HepG2 (cell line): ENCODE measurements around the gene SMYD1. TPM values are rescaled to one million over a fixed set of nuclear protein-coding genes. Genes with fewer than 3 reads are reported as not detected.

ENCODE experiments used
- ATAC-seq: fragments of 200-7000 bp; cut with Tn5 transposase; 3 replicates; pipeline ENCODE4 v1.9.1; 2020; ENCODE audit warnings: mild to moderate bottlenecking, moderate library complexity
- BruUV-seq: library from RNA; stranded (reverse); fragments of 400-500 nt; replicated peaks from 2 replicates; lab custom pipeline; 2021; lab: Mats Ljungman, UMichigan
- CTCF ChIA-PET: fragments of 300-600 bp; formaldehyde crosslinking; extraction: SDS; loops from one replicate; lab custom pipeline; 2021; ENCODE audit warnings: low total read pairs, inconsistent platforms, low intra/inter-chr PET ratio; lab: Yijun Ruan, JAX
- POLR2A ChIA-PET: fragments of 350-600 bp; sonication (Branson Sonifier 250); formaldehyde crosslinking; loops from one replicate; lab custom pipeline; 2020; ENCODE audit warnings: antibody characterized with exemption, inconsistent platforms; lab: Yijun Ruan, JAX
- DNase-seq: peaks from one replicate; pipeline ENCODE4 v3.0.0-alpha.2; 2015; ENCODE audit warnings: low spot score
- FAIRE-seq: peaks from 3 replicates; lab custom pipeline; 2011; peaks lifted over from hg19 to GRCh38; lab: Jason Lieb, UNC
- H2AFZ ChIP-seq: one replicate; pipeline ENCODE4 v1.6.1; 2011; ENCODE audit warnings: low read length, inconsistent platforms
- H3K27ac ChIP-seq: fragments of 300-600 bp; 3 replicates; pipeline ENCODE4 v1.8.0; 2011; ENCODE audit warnings: mixed run types, mild to moderate bottlenecking, mixed read lengths, low read length, inconsistent platforms; ENCODE audit not compliant: insufficient read depth; ENCODE audit errors: extremely low read length
- H3K27me3 ChIP-seq, 2 experiments: fragments of 200-600 bp in 1 of 2; 2 replicates in 1 of 2; 3 replicates in 1 of 2; pipeline versions ENCODE4 v1.6.0 to v1.8.0; 2011; ENCODE audit warnings: low read length in 2 of 2, mild to moderate bottlenecking in 2 of 2, moderate library complexity in 2 of 2, inconsistent platforms in 1 of 2; ENCODE audit not compliant: insufficient read depth in 2 of 2, control insufficient read depth in 1 of 2
- H3K36me3 ChIP-seq, 2 experiments: fragments of 200-600 bp in 1 of 2; replicated peaks in 1 of 2; 2 replicates in 1 of 2; 3 replicates in 1 of 2; pipeline versions ENCODE4 v1.5.1 to v1.8.0; 2011; ENCODE audit warnings: low read length in 2 of 2, inconsistent platforms in 1 of 2; ENCODE audit not compliant: insufficient read depth in 2 of 2, control insufficient read depth in 1 of 2
- H3K4me1 ChIP-seq: 2 replicates; pipeline ENCODE4 v1.5.1; 2012; ENCODE audit warnings: low read length, inconsistent platforms; ENCODE audit not compliant: insufficient read depth
- H3K4me2 ChIP-seq: 2 replicates; pipeline ENCODE4 v1.6.0; 2011; ENCODE audit warnings: low read depth, low read length, inconsistent platforms
- H3K4me3 ChIP-seq, 3 experiments: fragments of 200-600 bp in 1 of 3; sonication (generic), shearing (Covaris generic) in 1 of 3; replicated peaks in 1 of 3; 2 replicates each; pipeline ENCODE4 v1.5.1; 2011 to 2016; ENCODE audit warnings: low read length in 3 of 3, inconsistent platforms in 2 of 3, low read depth in 2 of 3, mild to moderate bottlenecking in 2 of 3, control low read depth in 1 of 3, mixed read lengths in 1 of 3; ENCODE audit not compliant: insufficient read depth in 1 of 3
- H3K79me2 ChIP-seq: one replicate; pipeline ENCODE4 v1.6.1; 2011; ENCODE audit warnings: low read length, inconsistent platforms; ENCODE audit not compliant: insufficient read depth
- H3K9ac ChIP-seq: 2 replicates; pipeline ENCODE4 v1.6.0; 2011; ENCODE audit warnings: mild to moderate bottlenecking, low read depth, low read length, inconsistent platforms; ENCODE audit not compliant: insufficient read depth
- H3K9me3 ChIP-seq: 2 replicates; pipeline ENCODE4 v1.5.1; 2012; ENCODE audit warnings: mild to moderate bottlenecking, low read length
- H4K20me1 ChIP-seq: 2 replicates; pipeline ENCODE4 v1.6.0; 2011; ENCODE audit warnings: inconsistent platforms, mild to moderate bottlenecking, low read length, moderate library complexity; ENCODE audit not compliant: insufficient read depth
- ATAD3A ChIP-seq: sonication (generic); formaldehyde crosslinking; IDR thresholded peaks from 2 replicates; pipeline ENCODE4 v1.4.0; 2020; ENCODE audit warnings: missing genetic modification reagents
- CHCHD3 ChIP-seq: sonication (generic); formaldehyde crosslinking; IDR thresholded peaks from 2 replicates; pipeline ENCODE4 v1.8.0; 2022; ENCODE audit warnings: mild to moderate bottlenecking, missing genetic modification reagents, moderate library complexity
- GMEB2 ChIP-seq: IDR thresholded peaks from 2 replicates; pipeline ENCODE4 v1.6.1; 2016; ENCODE audit warnings: missing biosample characterization, missing genetic modification reagents, low read depth
- MNT ChIP-seq: fragments of 450-650 bp; IDR thresholded peaks from 2 replicates; pipeline ENCODE4 v1.6.1; 2016
- MYPOP ChIP-seq: sonication (generic); formaldehyde crosslinking; IDR thresholded peaks from 2 replicates; pipeline ENCODE4 v1.8.1; 2023; ENCODE audit warnings: mild to moderate bottlenecking, moderate library complexity, missing genetic modification reagents
- POLR2AphosphoS2 ChIP-seq: IDR thresholded peaks from 2 replicates; pipeline ENCODE4 v1.6.1; 2011; ENCODE audit warnings: low read depth, low read length, improper control_type of control experiment
- PPARG ChIP-seq: conservative IDR thresholded peaks from 2 replicates; pipeline ENCODE4 v1.6.1; 2016; ENCODE audit warnings: missing biosample characterization, missing genetic modification reagents
- RXRB ChIP-seq: IDR thresholded peaks from 2 replicates; pipeline ENCODE4 v1.6.1; 2016; ENCODE audit warnings: borderline replicate concordance, missing genetic modification reagents, missing compliant biosample characterization
- SIX4 ChIP-seq: sonication (generic); formaldehyde crosslinking; IDR thresholded peaks from 2 replicates; pipeline ENCODE4 v1.4.0; 2020; ENCODE audit warnings: missing genetic modification reagents
- SKI ChIP-seq: fragments of 450-650 bp; IDR thresholded peaks from one replicate; pipeline ENCODE4 v1.6.1; 2018; ENCODE audit warnings: mild to moderate bottlenecking; ENCODE audit not compliant: partially characterized antibody
- SNAPC5 ChIP-seq: sonication (generic); formaldehyde crosslinking; IDR thresholded peaks from 2 replicates; pipeline ENCODE4 v1.8.1; 2023; ENCODE audit warnings: mild to moderate bottlenecking, missing genetic modification reagents, borderline replicate concordance
- ZBTB10 ChIP-seq: sonication (generic); formaldehyde crosslinking; IDR thresholded peaks from 2 replicates; pipeline ENCODE4 v1.4.0; 2020; ENCODE audit warnings: missing genetic modification reagents, borderline replicate concordance
- ZBTB3 ChIP-seq: sonication (generic); formaldehyde crosslinking; IDR thresholded peaks from 2 replicates; pipeline ENCODE4 v1.4.0; 2020; ENCODE audit warnings: low read depth, mild to moderate bottlenecking, moderate library complexity, missing genetic modification reagents, borderline replicate concordance
- ZBTB7A ChIP-seq: sonication (generic); formaldehyde crosslinking; IDR thresholded peaks from 2 replicates; pipeline ENCODE4 v1.8.0; 2022; ENCODE audit warnings: mild to moderate bottlenecking, missing genetic modification reagents
- ZNF367 ChIP-seq: sonication (generic); formaldehyde crosslinking; IDR thresholded peaks from 2 replicates; pipeline ENCODE4 v1.4.0; 2020; ENCODE audit warnings: missing genetic modification reagents, borderline replicate concordance
- ZNF557 ChIP-seq: sonication (generic); formaldehyde crosslinking; IDR thresholded peaks from 2 replicates; pipeline ENCODE4 v1.4.0; 2020; ENCODE audit warnings: missing genetic modification reagents
- ZNF768 ChIP-seq: sonication (generic); formaldehyde crosslinking; IDR thresholded peaks from 2 replicates; pipeline ENCODE4 v1.4.0; 2020; ENCODE audit warnings: missing genetic modification reagents
- ZNF841 ChIP-seq: sonication (generic); formaldehyde crosslinking; IDR thresholded peaks from 2 replicates; pipeline ENCODE4 v1.8.1; 2023; ENCODE audit warnings: missing genetic modification reagents, borderline replicate concordance
- in situ Hi-C: cut with HindIII; loops from 2 replicates; pipeline ENCODE4 v1.10.0; 2017; ENCODE audit warnings: low pct_unique_long_range_greater_than_20kb; ENCODE audit not compliant: extremely low pct_ligation_motif_present
- intact Hi-C: fragments of 100-400 bp; cut with micrococcal nuclease; formaldehyde crosslinking; loops from one replicate; pipeline ENCODE4 v1.10.0; 2022; ENCODE audit not compliant: unreplicated experiment
- polyA plus RNA-seq, 8 experiments: library from polyadenylated mRNA; depleted of rRNA in 3 of 8; stranded (reverse) in 7 of 8; unstranded in 1 of 8; fragments of >200 nt; fragmentation: Illumina TruSeq in 4 of 8; extraction: Trizol in 4 of 8; gene quantifications; 2 replicates each; pipeline versions ENCODE4 v1.2.1 to v1.2.3, GENCODE V29; 2011 to 2016; ENCODE audit warnings: low read depth in 4 of 8, missing spikeins in 1 of 8, mixed read lengths in 1 of 8; ENCODE audit not compliant: insufficient read depth in 1 of 8
- total RNA-seq, 5 experiments: library from RNA; depleted of rRNA; stranded (reverse); fragments of >200 nt; fragmentation: Illumina TruSeq; extraction: Trizol; gene quantifications; 2 replicates each; pipeline ENCODE4 v1.2.3, GENCODE V29; 2016; ENCODE audit warnings: low read depth in 1 of 5

The SMYD1 gene
- total and polyA plus RNA-seq, 2 of the 13 experiments (the other 11 are each of a cell fraction or from before 2014, with no cell fraction given), result not detected

- CTCF ChIA-PET, result no interaction called here
- POLR2A ChIA-PET, result interaction anchor here (0.9 kb wide), 1 partner anchor 49 kb away, joined by 3 read pairs; no protein-coding TSS in a partner anchor
Measured at GRCh38 chr2:88074150-88074549, 6.5 kb downstream of the SMYD1 start.

More at GRCh38 chr2:88074150-88074549, 6.5 kb downstream of the SMYD1 start:
- no peak for ATAC-seq
- H3K27ac ChIP-seq, result no peak overlapping the region
- no peaks in the 10 kb centered on the region for H3K36me3 ChIP-seq
- no peaks in the 10 kb centered on the region for H3K4me1 ChIP-seq
- intact Hi-C loops, result no loop called here
- H2AFZ ChIP-seq, result no peak overlapping the region
- no peak overlapping the region for H3K4me3 ChIP-seq
- no TSS peak for BruUV-seq
- TF ChIP-seq SIX4 (CRISPR knock-in tag) (no peak), ZBTB7A (CRISPR knock-in tag) (no peak), MNT (no peak), ZNF367 (CRISPR knock-in tag) (no peak), ZNF557 (CRISPR knock-in tag) (no peak), ZNF768 (no peak), PPARG (no peak), ZNF841 (CRISPR knock-in tag) (no peak), POLR2AphosphoS2 (no peak), ZBTB10 (CRISPR knock-in tag) (no peak), SNAPC5 (CRISPR knock-in tag) (no peak), GMEB2 (no peak), MYPOP (CRISPR knock-in tag) (no peak), ZBTB3 (no peak), CHCHD3 (no peak), RXRB (CRISPR knock-in tag) (no peak), ATAD3A (no peak), SKI (no peak)
- H3K9ac ChIP-seq, result no peak overlapping the region
- no peak for FAIRE-seq
- DNase-seq, result no peak
- no peaks in the 10 kb centered on the region for H4K20me1 ChIP-seq
- H3K27me3 ChIP-seq, result peaks cover 0 to 11% of the 10 kb centered on the region in 2 experiments; a peak in 3 of 5 replicates
- no peaks in the 10 kb centered on the region for H3K9me3 ChIP-seq
- no peak overlapping the region for H3K4me2 ChIP-seq
- in situ Hi-C loops, result loop anchor here (25.0 kb wide), 1 partner anchor 388 kb away; the partner anchor contains the start of gene FOXI3
- H3K79me2 ChIP-seq, result no peaks in the 10 kb centered on the region
